ENCODE measurements around the gene BUB1.

- TF ChIP-seq CTCF (conservative IDR thresholded peaks at IDR 0.05 in 1 of 2, IDR thresholded peaks at IDR 0.05 in 1 of 2; ENCODE audit: low read depth in 1 of 2, low read length in 2 of 2) = no peak
- TF ChIP-seq EZH2 (IDR thresholded peaks at IDR 0.05; ENCODE audit: low read length, missing control alignments) = no peak
Observed at GRCh38 chr2:110682267-110682666, 4.4 kb upstream of the BUB1 start.
